DND-41 (cell line): Measurements from ENCODE around the gene ECHDC3.

Source experiments
- ATAC-seq: fragments of 200-7000 bp; cut with Tn5 transposase; 3 replicates; pipeline ENCODE4 v1.9.1; 2021; ENCODE audit warnings: low read depth; ENCODE audit not compliant: insufficient read depth
- DNase-seq: peaks from one replicate; pipeline ENCODE4 v3.0.0-alpha.2; 2020
- H2AFZ ChIP-seq: 2 replicates; pipeline ENCODE4 v1.6.0; 2012; ENCODE audit warnings: low read depth, low read length
- H3K27ac ChIP-seq: 2 replicates; pipeline ENCODE4 v1.5.1; 2012; ENCODE audit warnings: low read length, inconsistent platforms
- H3K27me3 ChIP-seq: fragments of 200-600 bp; sonication (generic); 2 replicates; pipeline ENCODE4 v1.6.0; 2012; ENCODE audit warnings: low read length, mild to moderate bottlenecking, inconsistent platforms; ENCODE audit not compliant: insufficient read depth, poor library complexity
- H3K36me3 ChIP-seq: 2 replicates; pipeline ENCODE4 v1.5.1; 2012; ENCODE audit warnings: low read length, inconsistent platforms; ENCODE audit not compliant: insufficient read depth
- H3K4me1 ChIP-seq: 2 replicates; pipeline ENCODE4 v1.5.1; 2012; ENCODE audit warnings: mild to moderate bottlenecking, low read length; ENCODE audit not compliant: insufficient read depth
- H3K4me2 ChIP-seq: 2 replicates; pipeline ENCODE4 v1.6.0; 2012; ENCODE audit warnings: mild to moderate bottlenecking, moderate library complexity, low read length, inconsistent platforms; ENCODE audit not compliant: insufficient read depth
- H3K4me3 ChIP-seq, 2 experiments: fragments of 200-600 bp in 1 of 2; shearing (Covaris generic) in 1 of 2; 2 replicates each; pipeline ENCODE4 v1.5.1; 2012 to 2016; ENCODE audit warnings: inconsistent platforms in 2 of 2, low read length in 2 of 2, mild to moderate bottlenecking in 2 of 2, low read depth in 1 of 2, moderate library complexity in 1 of 2
- H3K79me2 ChIP-seq: 2 replicates; pipeline ENCODE4 v1.6.0; 2012; ENCODE audit warnings: low read length, inconsistent platforms; ENCODE audit not compliant: insufficient read depth
- H3K9ac ChIP-seq: 2 replicates; pipeline ENCODE4 v1.6.0; 2012; ENCODE audit warnings: low read depth, mild to moderate bottlenecking, inconsistent platforms, low read length, moderate library complexity
- H3K9me3 ChIP-seq: 2 replicates; pipeline ENCODE4 v1.5.1; 2012; ENCODE audit warnings: low read length, moderate library complexity, mild to moderate bottlenecking, inconsistent platforms; ENCODE audit not compliant: insufficient read depth, severe bottlenecking
- H4K20me1 ChIP-seq: 2 replicates; pipeline ENCODE4 v1.6.0; 2012; ENCODE audit warnings: low read length; ENCODE audit not compliant: insufficient read depth
- EZH2 ChIP-seq: IDR thresholded peaks from 3 replicates; pipeline ENCODE4 v1.6.1; 2012; ENCODE audit warnings: borderline replicate concordance, low read depth, mild to moderate bottlenecking, moderate library complexity, low read length, inconsistent platforms; ENCODE audit not compliant: severe bottlenecking
- TF ChIP-seq, protein P1 (sequence below): IDR thresholded peaks from 2 replicates; pipeline ENCODE4 v1.5.1; 2012; ENCODE audit warnings: borderline replicate concordance, low read length, moderate library complexity, mild to moderate bottlenecking; ENCODE audit not compliant: poor library complexity, severe bottlenecking; ENCODE audit errors: extremely low read depth

Gene ECHDC3

DNA sequence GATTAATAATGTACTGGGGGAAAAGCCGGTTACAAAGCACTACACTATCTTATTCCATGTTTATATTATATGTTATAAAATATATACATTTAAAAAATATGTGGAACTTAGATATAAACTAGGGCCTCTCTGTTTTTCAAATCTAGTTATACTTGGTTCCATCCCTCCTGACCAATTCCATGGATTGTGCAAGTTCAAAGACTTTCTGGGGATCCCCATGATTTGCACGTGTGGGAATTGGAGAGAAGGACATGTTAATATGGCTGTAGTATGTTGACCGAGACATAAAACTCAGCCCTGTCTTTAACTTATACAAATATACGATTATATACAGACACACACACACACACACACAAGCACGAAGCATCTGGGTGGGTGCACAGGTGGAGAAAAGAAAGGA lies 18.8 kb upstream of the ECHDC3 start:
- Histone ChIP-seq H3K4me3 (no peak overlapping the region), H3K79me2 (no peaks in the 10 kb centered on the region)

DNA sequence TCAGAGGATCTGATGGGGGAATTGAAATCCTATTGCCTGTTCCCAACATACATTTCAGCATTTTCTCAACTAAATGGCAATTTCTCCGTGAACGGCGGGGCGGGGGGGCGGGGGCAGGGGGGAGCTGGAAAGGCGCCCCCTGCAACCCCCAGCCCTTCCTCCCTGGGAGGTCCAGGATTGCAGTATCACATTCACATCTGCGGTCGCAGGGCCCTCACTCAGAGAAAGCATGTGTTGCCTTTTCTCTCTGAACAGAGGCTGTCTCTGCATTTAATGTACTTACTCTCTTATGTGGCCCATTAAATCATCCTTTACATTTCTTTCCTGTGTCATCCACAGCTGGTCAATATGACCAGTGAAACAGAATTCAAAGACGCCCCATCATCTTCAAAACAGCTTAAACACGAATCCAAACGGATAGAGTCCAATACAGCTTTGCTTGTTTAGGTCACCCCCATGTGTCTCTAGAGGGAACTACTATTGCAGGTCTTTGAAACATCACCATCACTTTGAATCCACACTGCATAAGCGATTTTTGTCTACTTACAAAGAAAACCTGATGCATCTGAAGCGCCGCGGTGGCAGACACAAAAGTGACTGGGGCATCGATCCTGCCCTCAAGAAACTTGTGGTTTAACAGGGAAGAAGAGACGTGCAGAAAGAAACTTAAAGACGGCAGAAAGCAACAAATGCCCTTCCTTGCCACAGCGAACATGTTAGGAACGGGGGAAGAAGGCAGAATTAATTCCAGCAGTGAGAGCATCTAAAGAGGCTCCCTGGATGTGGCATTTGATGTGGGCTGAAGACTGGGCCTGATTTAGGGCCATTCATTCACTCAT lies 17.0 kb upstream of the ECHDC3 start:
- no peaks in the 10 kb centered on the region for H3K27me3 ChIP-seq
- peaks cover 10% of the 10 kb centered on the region for H3K9me3 ChIP-seq
- H3K36me3 ChIP-seq = no peaks in the 10 kb centered on the region
- H3K4me3 ChIP-seq = no peak overlapping the region
- ATAC-seq (peak; percentile 63; the same call in 2 of the 3 replicates), DNase-seq (no peak)
- no peaks in the 10 kb centered on the region for H4K20me1 ChIP-seq
- H3K79me2 ChIP-seq = no peaks in the 10 kb centered on the region
- no peak overlapping the region for H3K9ac ChIP-seq
- no peak overlapping the region for H2AFZ ChIP-seq
- TF ChIP-seq, protein P1, sequence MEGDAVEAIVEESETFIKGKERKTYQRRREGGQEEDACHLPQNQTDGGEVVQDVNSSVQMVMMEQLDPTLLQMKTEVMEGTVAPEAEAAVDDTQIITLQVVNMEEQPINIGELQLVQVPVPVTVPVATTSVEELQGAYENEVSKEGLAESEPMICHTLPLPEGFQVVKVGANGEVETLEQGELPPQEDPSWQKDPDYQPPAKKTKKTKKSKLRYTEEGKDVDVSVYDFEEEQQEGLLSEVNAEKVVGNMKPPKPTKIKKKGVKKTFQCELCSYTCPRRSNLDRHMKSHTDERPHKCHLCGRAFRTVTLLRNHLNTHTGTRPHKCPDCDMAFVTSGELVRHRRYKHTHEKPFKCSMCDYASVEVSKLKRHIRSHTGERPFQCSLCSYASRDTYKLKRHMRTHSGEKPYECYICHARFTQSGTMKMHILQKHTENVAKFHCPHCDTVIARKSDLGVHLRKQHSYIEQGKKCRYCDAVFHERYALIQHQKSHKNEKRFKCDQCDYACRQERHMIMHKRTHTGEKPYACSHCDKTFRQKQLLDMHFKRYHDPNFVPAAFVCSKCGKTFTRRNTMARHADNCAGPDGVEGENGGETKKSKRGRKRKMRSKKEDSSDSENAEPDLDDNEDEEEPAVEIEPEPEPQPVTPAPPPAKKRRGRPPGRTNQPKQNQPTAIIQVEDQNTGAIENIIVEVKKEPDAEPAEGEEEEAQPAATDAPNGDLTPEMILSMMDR = peak; percentile 60
- TF ChIP-seq EZH2 = no peak
- no peak overlapping the region for H3K27ac ChIP-seq
- H3K4me1 ChIP-seq = no peaks in the 10 kb centered on the region
- H3K4me2 ChIP-seq = no peak overlapping the region

More for the DNA sequence above, 18.8 kb upstream of the ECHDC3 start:
- H3K27me3 ChIP-seq = no peaks in the 10 kb centered on the region
- H3K4me2 ChIP-seq = no peak overlapping the region
- TF ChIP-seq, protein P1 = no peak
- no peak for TF ChIP-seq EZH2
- no peaks in the 10 kb centered on the region for H3K9me3 ChIP-seq
- no peaks in the 10 kb centered on the region for H3K4me1 ChIP-seq
- no peaks in the 10 kb centered on the region for H4K20me1 ChIP-seq
- H3K36me3 ChIP-seq = no peaks in the 10 kb centered on the region
- H3K27ac ChIP-seq = no peak overlapping the region
- H2AFZ ChIP-seq = no peak overlapping the region
- DNase-seq (no peak), ATAC-seq (no peak)
- no peak overlapping the region for H3K9ac ChIP-seq

DNA sequence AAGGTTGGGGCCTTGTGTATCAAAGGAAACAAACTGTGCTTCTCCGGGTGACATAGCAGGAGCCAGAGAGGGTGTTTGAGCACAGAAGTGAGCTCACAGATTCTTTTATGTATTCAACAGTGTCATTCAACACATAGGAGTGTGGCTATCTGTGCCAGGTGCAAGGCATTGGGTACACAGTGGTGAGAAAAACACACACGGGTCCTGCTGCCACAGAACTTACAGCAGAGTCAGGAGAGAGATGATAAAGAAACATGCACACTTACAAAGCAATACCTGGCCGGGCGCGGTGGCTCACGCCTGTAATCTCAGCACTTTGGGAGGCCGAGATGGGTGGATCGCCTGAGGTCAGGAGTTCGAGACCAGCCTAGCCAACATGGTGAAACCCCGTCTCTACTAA lies 16.3 kb upstream of the ECHDC3 start:
- H2AFZ ChIP-seq = no peak overlapping the region
- no peaks in the 10 kb centered on the region for H3K27me3 ChIP-seq

More for the DNA sequence above, 16.3 kb upstream of the ECHDC3 start:
- Histone ChIP-seq H3K9ac (no peak overlapping the region), H3K9me3 (peaks cover 17% of the 10 kb centered on the region), H3K36me3 (no peaks in the 10 kb centered on the region), H3K4me1 (no peaks in the 10 kb centered on the region), H4K20me1 (no peaks in the 10 kb centered on the region), H3K4me2 (no peak overlapping the region), H3K27ac (no peak overlapping the region), H3K4me3 (no peak overlapping the region), H3K79me2 (no peaks in the 10 kb centered on the region)
- ATAC-seq = no peak
- no peak for TF ChIP-seq EZH2
- TF ChIP-seq, protein P1 = no peak
- DNase-seq = no peak
